GM19035 (cell line): ENCODE measurements around the gene ANKRD17.
A peak's percentile ranks its signal among the peaks of the same experiment; 100 is the strongest.
"Not testable (repeated sequence)": the region's sequence is repeated elsewhere in the genome, so short reads cannot be mapped to it uniquely, and the experiment has no call there.

ENCODE experiments used
- ATAC-seq: cut with Tn5 transposase; IDR thresholded peaks from one replicate; pipeline ENCODE4 v1.9.1; 2021; ENCODE audit not compliant: unreplicated experiment

ANKRD17 gene

DNA sequence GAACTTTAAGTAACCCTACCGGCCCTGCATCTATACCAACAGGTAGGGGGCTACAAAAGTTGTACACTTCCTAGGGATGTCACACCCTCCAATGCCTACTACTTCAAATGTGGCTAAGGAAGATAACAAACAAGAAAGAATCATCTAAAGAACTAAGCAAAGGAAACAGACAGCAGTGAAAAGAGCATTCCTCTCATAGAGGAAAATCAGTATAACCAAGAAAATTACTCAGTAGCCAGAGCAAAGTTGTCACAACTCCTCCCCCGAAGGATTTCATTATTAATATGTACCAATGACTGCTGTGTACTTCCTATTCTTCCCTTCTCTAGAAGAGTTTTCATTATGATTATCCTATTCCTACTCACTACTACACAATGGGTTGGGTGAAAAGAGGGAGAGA lies 12.6 kb downstream of the ANKRD17 start:
- ATAC-seq = no peak

DNA sequence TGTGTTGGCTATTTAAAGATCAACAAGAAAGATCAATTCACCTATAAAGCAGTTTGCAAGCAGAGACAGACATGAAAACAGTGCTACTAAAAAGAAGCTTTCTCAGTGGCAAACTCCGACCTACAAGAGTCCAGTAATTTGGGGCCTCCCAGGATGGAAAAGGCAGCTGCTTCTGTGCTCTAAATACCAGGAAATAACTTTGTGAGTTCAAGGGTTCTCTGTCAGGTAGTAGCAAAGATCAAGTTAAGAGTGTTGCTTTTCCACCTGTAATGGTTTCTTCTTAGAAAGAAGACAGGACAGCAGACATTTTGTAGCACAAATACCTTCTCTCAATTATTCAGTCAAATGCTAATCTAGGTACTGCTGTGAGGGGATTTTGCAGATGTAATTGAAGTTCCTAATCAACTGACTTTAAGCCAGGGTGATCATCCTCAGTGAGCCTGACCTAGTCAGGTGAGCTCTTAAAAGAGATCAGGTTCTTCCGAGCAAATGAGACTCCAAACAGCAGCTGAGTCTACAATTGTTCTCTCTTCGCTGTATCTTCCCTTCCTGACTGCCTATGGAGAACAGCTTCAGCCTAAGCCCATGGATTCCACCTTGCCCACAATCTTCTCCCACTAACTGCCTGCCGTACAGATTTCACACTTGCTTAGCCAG lies 13.5 kb downstream of the ANKRD17 start:
- ATAC-seq = no peak

DNA sequence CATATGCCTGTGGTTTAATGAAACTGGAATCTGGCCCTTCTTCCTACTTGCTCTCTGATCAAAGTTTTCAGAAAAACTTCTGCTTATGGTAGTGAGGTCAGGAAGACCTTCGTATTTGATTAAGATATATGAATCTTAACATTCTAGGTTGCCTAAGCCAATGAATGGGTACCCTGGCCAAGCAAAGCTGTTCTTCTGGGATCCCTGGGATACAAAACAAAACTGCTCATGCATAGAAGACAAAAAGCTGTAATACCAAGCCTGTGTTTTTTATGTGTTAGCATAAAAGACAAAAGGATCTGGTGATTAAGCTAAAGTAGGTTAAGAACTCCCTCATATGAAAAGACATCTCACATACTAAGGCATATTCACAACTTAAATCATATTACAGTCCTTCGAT lies 21.6 kb downstream of the ANKRD17 start:
- ATAC-seq = no peak

GRCh38 chr4:73236151-73236550 lies 22.4 kb downstream of the ANKRD17 start:
- ATAC-seq = no peak

GRCh38 chr4:73234712-73235111 lies 23.9 kb downstream of the ANKRD17 start:
- no peak for ATAC-seq

- no peak for ATAC-seq
These were observed 26.8 kb downstream of the ANKRD17 start for GRCh38 chr4:73231518-73232487.

GRCh38 chr4:73230865-73231517 lies 27.6 kb downstream of the ANKRD17 start:
- ATAC-seq = no peak

GRCh38 chr4:73228800-73229199 lies 29.8 kb downstream of the ANKRD17 start:
- ATAC-seq = not testable (repeated sequence)

- ATAC-seq = no peak
These were observed 33.7 kb downstream of the ANKRD17 start for GRCh38 chr4:73224886-73225285.

DNA sequence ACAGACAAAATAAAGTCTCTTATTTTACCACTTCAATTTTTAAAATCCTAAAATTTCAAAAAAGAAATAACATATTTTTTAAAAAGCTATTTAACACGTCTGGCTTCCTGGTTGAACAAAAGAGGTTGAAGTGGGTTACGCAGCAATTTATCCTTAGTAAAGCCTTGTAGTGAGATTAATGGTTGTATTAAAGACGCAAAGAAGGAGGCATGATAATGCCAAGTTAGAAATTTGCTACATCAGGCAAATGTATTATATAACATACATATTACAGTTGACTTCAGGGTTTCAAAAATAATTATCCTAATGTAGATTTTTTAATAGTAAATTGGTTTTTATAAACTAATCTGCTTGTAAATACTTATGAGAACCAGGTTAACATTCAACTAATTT lies 35.3 kb downstream of the ANKRD17 start:
- ATAC-seq = no peak

DNA sequence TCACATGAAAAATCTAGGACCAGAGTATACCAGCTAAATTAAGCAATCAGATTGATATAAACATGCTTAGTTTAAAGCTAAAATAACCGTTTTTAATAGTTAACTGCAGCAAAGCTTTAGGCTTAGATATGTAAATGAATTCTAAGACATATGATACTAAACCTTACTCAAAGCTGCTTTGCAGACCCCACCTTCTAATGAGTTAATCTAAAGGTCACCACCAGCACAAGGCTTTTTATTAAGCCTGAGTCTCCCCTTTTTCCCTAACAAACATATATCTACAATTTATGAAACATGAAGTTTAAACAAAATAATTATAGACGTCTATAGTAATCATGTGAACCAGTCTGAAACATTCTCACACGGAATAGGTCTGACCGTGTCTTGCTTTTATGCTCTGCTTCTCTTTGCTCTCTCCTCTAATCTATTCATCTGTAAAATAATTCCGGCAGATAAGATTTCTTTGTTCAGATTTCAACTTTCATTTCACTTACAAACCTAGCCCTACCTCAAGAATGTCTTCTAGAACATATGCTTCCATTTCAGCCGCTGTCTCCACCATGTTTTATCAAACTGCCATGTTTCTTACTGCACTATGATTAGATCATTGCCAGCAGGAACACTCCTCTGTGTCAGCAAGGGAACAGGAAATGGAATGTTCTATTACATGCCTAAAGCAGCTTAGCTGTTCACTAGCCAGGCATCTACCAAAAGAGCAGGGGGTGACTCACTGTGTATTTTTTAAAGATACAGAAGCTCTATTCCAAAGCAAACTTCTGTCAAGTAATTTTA lies 35.9 kb downstream of the ANKRD17 start:
- peak; percentile 95 for ATAC-seq

- ATAC-seq = no peak
These were observed 36.9 kb downstream of the ANKRD17 start for GRCh38 chr4:73221734-73222133.

DNA sequence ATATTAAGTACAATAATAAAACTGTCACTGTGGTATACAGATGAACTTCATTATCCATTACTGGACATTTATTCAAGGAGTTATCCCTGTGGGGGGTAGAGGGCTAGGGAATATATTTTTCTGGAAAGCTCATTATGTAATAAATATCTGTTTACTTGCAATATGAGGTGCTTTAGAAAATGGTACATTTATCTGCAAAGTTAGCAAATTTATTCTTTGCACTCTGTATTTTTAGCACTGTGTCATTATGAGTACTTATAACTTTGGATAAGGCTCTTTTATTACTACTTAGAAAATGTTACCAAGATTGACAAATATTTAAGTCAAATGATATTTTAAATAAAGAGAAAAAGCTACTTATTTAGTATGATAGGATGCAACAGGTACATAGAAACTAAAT lies 37.8 kb downstream of the ANKRD17 start:
- ATAC-seq = no peak

- ATAC-seq = no peak
These were observed 44.5 kb downstream of the ANKRD17 start for GRCh38 chr4:73213916-73214653.

- ATAC-seq = no peak
These were observed 45.4 kb downstream of the ANKRD17 start for GRCh38 chr4:73212982-73213730.

DNA sequence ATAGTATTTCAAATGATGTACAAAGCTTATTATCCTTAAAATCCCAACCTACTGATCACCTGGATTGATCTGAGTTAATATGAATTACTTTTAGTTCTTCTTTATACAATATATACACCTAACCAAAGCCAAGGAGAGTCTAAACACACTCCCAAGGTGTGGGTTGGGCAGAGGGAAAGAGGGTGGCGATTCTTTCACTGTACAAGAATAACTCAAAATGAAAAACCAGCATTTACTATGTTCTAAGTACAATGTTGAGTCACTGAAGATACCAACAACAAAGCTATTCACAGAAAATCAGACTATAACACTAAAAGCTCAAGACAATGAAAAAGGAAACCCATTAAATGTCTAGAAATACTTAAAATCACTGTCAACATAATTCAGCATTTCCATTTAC lies 46.6 kb downstream of the ANKRD17 start:
- no peak for ATAC-seq

- ATAC-seq = no peak
These were observed 50.2 kb downstream of the ANKRD17 start for GRCh38 chr4:73208376-73208775.

DNA sequence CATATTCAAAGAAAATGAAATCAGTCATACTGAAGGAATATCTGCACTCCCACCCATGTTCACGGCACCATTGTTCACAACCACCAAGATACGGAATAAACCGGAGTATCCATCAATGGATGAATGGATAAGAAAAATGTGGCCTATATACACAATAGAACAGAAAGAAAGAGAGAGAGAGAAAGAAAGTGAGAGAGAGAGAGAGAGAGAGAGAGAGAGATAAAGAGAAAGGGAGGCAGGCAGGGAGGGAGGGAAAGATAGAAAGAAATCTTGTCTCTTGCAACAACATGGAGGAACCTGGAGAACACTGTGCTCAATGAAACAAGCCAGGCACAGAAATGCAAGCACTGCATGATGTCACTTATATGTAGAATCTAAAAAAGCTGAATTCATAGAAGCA lies 52.4 kb downstream of the ANKRD17 start:
- no peak for ATAC-seq

GRCh38 chr4:73205482-73205881 lies 53.1 kb downstream of the ANKRD17 start:
- no peak for ATAC-seq

DNA sequence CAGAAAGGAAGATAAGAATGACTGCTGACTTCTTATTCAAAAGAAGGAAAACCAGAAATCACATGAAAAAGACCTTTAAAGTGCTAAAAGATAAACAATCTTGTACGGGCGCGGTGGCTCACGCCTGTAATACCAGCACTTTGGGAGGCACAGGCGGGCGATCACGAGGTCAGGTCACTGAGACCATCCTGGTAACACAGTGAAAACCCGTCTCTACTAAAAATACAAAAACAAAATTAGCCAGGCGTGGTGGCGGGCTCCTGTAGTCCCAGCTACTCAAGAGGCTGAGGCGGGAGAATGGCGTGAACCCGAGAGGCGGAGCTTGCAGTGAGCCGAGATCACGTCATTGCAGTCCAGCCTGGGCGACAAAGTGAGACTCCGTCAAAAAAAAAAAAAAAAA lies 54.6 kb downstream of the ANKRD17 start:
- not testable (repeated sequence) for ATAC-seq
